Stimulated activated CD4-positive, alpha-beta T cell treated with anti-CD3 and anti-CD28 coated beads, TNF-alpha, amount 100 ng/mL, for 4 hours (primary cell): ENCODE measurements around the gene CTNNA2.

Experiments
- DNase-seq, 3 experiments: peaks; one replicate each; pipeline ENCODE4 v3.0.0-alpha.2; 2020; ENCODE audit warnings: low read depth in 3 of 3

CTNNA2 gene

GRCh38 chr2:79984476-79984875 lies 471.6 kb downstream of the CTNNA2 start:
- DNase-seq = no peak

- DNase-seq = no peak
Measured at GRCh38 chr2:79985145-79985544, 472.3 kb downstream of the CTNNA2 start.

GRCh38 chr2:79985571-79985970 lies 472.7 kb downstream of the CTNNA2 start:
- no peak for DNase-seq

GRCh38 chr2:79993144-79993543 lies 480.3 kb downstream of the CTNNA2 start:
- no peak for DNase-seq

GRCh38 chr2:79994161-79994560 lies 481.3 kb downstream of the CTNNA2 start:
- no peak for DNase-seq

- no peak for DNase-seq
Measured at GRCh38 chr2:79994965-79995364, 482.1 kb downstream of the CTNNA2 start.

GRCh38 chr2:79996709-79997108 lies 483.9 kb downstream of the CTNNA2 start:
- DNase-seq = no peak

GRCh38 chr2:80001701-80002101 lies 488.9 kb downstream of the CTNNA2 start:
- DNase-seq = no peak

GRCh38 chr2:80002112-80002511 lies 489.3 kb downstream of the CTNNA2 start:
- DNase-seq = no peak

- no peak for DNase-seq
Measured at GRCh38 chr2:80002568-80003157, 489.8 kb downstream of the CTNNA2 start.

GRCh38 chr2:80007777-80008503 lies 495.1 kb downstream of the CTNNA2 start:
- DNase-seq = no peak

GRCh38 chr2:80008596-80008995 lies 495.7 kb downstream of the CTNNA2 start:
- no peak for DNase-seq

GRCh38 chr2:80009211-80009610 lies 496.4 kb downstream of the CTNNA2 start:
- no peak for DNase-seq

- DNase-seq = no peak
Measured at GRCh38 chr2:80012061-80012460, 499.2 kb downstream of the CTNNA2 start.

GRCh38 chr2:80014637-80015036 lies 501.8 kb downstream of the CTNNA2 start:
- DNase-seq = no peak

- no peak for DNase-seq
Measured at GRCh38 chr2:80016171-80016570, 503.3 kb downstream of the CTNNA2 start.

GRCh38 chr2:80019571-80020460 lies 507.0 kb downstream of the CTNNA2 start:
- DNase-seq = no peak

GRCh38 chr2:80022018-80022417 lies 509.2 kb downstream of the CTNNA2 start:
- DNase-seq = no peak

- DNase-seq = no peak
Measured at GRCh38 chr2:80026040-80026729, 513.3 kb downstream of the CTNNA2 start.

- no peak for DNase-seq
Measured at GRCh38 chr2:80028051-80028450, 515.2 kb downstream of the CTNNA2 start.

- DNase-seq = no peak
Measured at GRCh38 chr2:80028584-80028983, 515.7 kb downstream of the CTNNA2 start.

- DNase-seq = no peak
Measured at GRCh38 chr2:80030135-80030534, 517.3 kb downstream of the CTNNA2 start.
